ENCODE measurements around the gene CCNL1. TPM values are rescaled to one million over a fixed set of nuclear protein-coding genes. Genes with fewer than 3 reads are reported as not detected.

Gene CCNL1
- total and polyA plus RNA-seq, 2 of the 8 experiments (the other 6 are each of a cell fraction or from before 2014, with no cell fraction given), result 64.5 to 68.6 TPM

GRCh38 chr3:157148196-157148889, 11.6 kb downstream of the CCNL1 start:
- Histone ChIP-seq H3K79me2 (ENCODE audit: control insufficient read depth in 1 of 2, insufficient read depth in 2 of 2, low read length in 2 of 2) (peaks cover 0 to 13% of the 10 kb centered on the region in 2 experiments; a peak in 2 of 4 replicates), H3K4me1 (replicated peaks in 1 of 4; ENCODE audit: control insufficient read depth in 3 of 4, insufficient read depth in 4 of 4, low read length in 3 of 4) (no peaks in the 10 kb centered on the region), H3K14ac (ENCODE audit: insufficient read length) (no peak overlapping the region), H2BK15ac (ENCODE audit: low read length) (no peak overlapping the region), H2BK12ac (ENCODE audit: low read depth, low read length) (no peak overlapping the region), H2BK20ac (ENCODE audit: low read length) (no peak overlapping the region), H3K23ac (ENCODE audit: insufficient read length) (no peak overlapping the region), H3K9ac (replicated peaks in 1 of 4; ENCODE audit: extremely low read depth in 1 of 4, low read depth in 3 of 4, low read length in 3 of 4) (no peak overlapping the region), H3K27me3 (replicated peaks in 1 of 4; ENCODE audit: control insufficient read depth in 3 of 4, extremely low read depth in 1 of 4, insufficient read depth in 3 of 4, low read length in 3 of 4) (peaks cover 0 to 1% (median 0%) of the 10 kb centered on the region in 4 experiments; a peak in 1 of 7 replicates), H4K5ac (ENCODE audit: insufficient read length, low read depth, low read length) (no peak overlapping the region), H3K9me3 (ENCODE audit: insufficient read depth in 2 of 2, low read depth in 1 of 2, low read length in 1 of 2) (no peaks in the 10 kb centered on the region), H2AK5ac (ENCODE audit: low read depth, low read length) (no peak overlapping the region), H2AFZ (ENCODE audit: low read length) (no peak overlapping the region), H3K4me2 (ENCODE audit: insufficient read depth in 1 of 2, low read depth in 2 of 2, low read length in 2 of 2) (no peak overlapping the region), H3K36me3 (ENCODE audit: control insufficient read depth in 2 of 4, insufficient read depth in 4 of 4, low read length in 3 of 4) (peaks cover 31 to 90% (median 68%) of the 10 kb centered on the region in 4 experiments), H4K8ac (ENCODE audit: extremely low read depth, insufficient read depth, low read length) (no peak overlapping the region; the same call in 1 of the 2 replicates), H2BK120ac (replicated peaks; ENCODE audit: low read depth, low read length) (no peak overlapping the region), H4K91ac (replicated peaks; ENCODE audit: insufficient read length, low read length) (no peak overlapping the region), H3K27ac (ENCODE audit: low read depth, low read length) (no peak overlapping the region), H3K23me2 (ENCODE audit: low read depth, low read length) (no peaks in the 10 kb centered on the region), H3K4me3 (ENCODE audit: extremely low read depth in 1 of 4, insufficient read depth in 2 of 4, low read depth in 3 of 4, low read length in 4 of 4) (no peak overlapping the region), H3K56ac (replicated peaks; ENCODE audit: insufficient read length, low read depth, low read length) (no peak overlapping the region), H3K4ac (replicated peaks; ENCODE audit: insufficient read length, low read depth, low read length) (no peak overlapping the region), H2BK5ac (ENCODE audit: low read depth, low read length) (no peak overlapping the region), H3K18ac (ENCODE audit: extremely low read depth, low read length) (no peak overlapping the region), H3K79me1 (ENCODE audit: low read depth, low read length) (no peaks in the 10 kb centered on the region), H4K20me1 (replicated peaks in 1 of 2; ENCODE audit: control insufficient read depth in 1 of 2, insufficient read depth in 2 of 2, low read length in 2 of 2) (peaks cover 4 to 8% of the 10 kb centered on the region in 2 experiments)
- FAIRE-seq, result no peak
- TF ChIP-seq JUND (IDR thresholded peaks at IDR 0.05; ENCODE audit: low read length) (no peak), E2F6 (IDR thresholded peaks at IDR 0.05) (no peak), KDM1A (IDR thresholded peaks at IDR 0.05; ENCODE audit: borderline replicate concordance, low read length) (no peak), KDM5A (IDR thresholded peaks at IDR 0.05; ENCODE audit: low read length) (no peak), CBX5 (IDR thresholded peaks at IDR 0.05; ENCODE audit: low read depth, low read length) (no peak), POLR2A (IDR thresholded peaks at IDR 0.05; ENCODE audit: control extremely low read depth in 1 of 2, low read depth in 2 of 2, low read length in 2 of 2) (peak in 1 of 2 experiments; percentile 63; a peak in 2 of 3 replicates), POLR2AphosphoS5 (IDR thresholded peaks at IDR 0.05; ENCODE audit: low read depth, low read length) (peak; percentile 79)
- 93% methylated on average over 15 of the region's 15 CpGs; no CpG with 5 or more reads in 1 of the 2 experiments for WGBS, 2 experiments (ENCODE audit: extremely low coverage in 1 of 2, insufficient coverage in 1 of 2, insufficient read length in 1 of 2, insufficient replicate concordance in 2 of 2, low coverage in 1 of 2, low lambda C conversion rate in 2 of 2, missing lambda C conversion rate in 1 of 2)
- no peak for DNase-seq (ENCODE audit: low read depth in 1 of 2, low spot score in 2 of 2)
- CTCF ChIA-PET (ENCODE audit: partially characterized antibody), result interaction anchor here (0.6 to 2.9 kb wide), 2 partner anchors 12 to 1361 kb away, joined by 3 to 19 read pairs; no protein-coding TSS in a partner anchor
- POLR2A ChIA-PET (ENCODE audit: partially characterized antibody), result interaction anchor here (0.8 to 4.5 kb wide), 5 partner anchors 8 to 47 kb away, joined by 3 to 48 read pairs (median 5); partner anchors contain the start of gene CCNL1
